ENCODE measurements around the gene METTL2A. TPM values are rescaled to one million over a fixed set of nuclear protein-coding genes. Genes with fewer than 3 reads are reported as not detected.
"Not testable (repeated sequence)": the region's sequence is repeated elsewhere in the genome, so short reads cannot be mapped to it uniquely, and the experiment has no call there.

METTL2A gene
- total RNA-seq, 4 donors from 2014 or later: 12.2 to 14.3 (median 13.5) TPM

GRCh38 chr17:62490990-62491389 is 67.3 kb downstream of the METTL2A start:
- H3K4me3 ChIP-seq; H3K9me3 ChIP-seq; DNase-seq (ENCODE audit: extremely low spot score); H3K27me3 ChIP-seq; intact Hi-C loops (cut with DNase I); H3K27ac ChIP-seq (replicated peaks in 1 of 4); H3K36me3 ChIP-seq: not testable (repeated sequence)
- peaks cover 0 to 38% (median 27%) of the 10 kb centered on the region in 4 donors for H3K4me1 ChIP-seq
- 56% methylated on average over 1 of the region's 1 CpG for WGBS

DNA sequence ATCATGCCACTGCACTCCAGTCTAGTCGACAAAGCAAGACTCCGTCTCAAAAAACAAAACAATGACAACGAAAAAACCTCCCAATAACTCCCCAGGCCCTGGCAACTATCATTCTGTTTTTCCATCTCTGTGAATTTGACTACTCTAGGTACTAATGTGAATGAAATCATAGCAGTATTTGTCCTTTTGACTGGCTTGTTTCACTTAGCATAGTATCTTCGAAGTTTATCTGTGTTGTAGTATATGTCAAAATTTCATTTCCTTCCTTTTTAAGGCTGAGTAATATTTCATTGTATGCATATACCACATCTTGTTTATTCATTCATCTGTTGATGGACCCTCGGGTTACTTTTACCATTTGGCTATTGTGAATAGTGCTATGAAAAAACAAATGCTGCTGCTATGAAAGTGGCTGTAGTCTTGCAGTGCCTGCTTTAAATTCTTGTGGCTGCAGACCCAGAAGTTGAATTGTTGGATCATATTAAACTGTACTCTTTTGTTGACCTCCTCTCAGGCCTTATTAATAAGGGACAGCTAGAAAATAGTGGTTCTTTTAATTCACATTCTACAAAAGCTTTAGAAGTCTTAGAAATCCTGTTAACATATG is 69.5 kb downstream of the METTL2A start:
- H3K9me3 ChIP-seq; intact Hi-C loops (cut with DNase I); H3K27ac ChIP-seq (replicated peaks in 1 of 4); H3K36me3 ChIP-seq; H3K4me3 ChIP-seq; H3K27me3 ChIP-seq; DNase-seq (ENCODE audit: extremely low spot score): not testable (repeated sequence)
- WGBS: 91% methylated on average over 5 of the region's 5 CpGs
- H3K4me1 ChIP-seq: peaks cover 0 to 26% (median 16%) of the 10 kb centered on the region in 4 donors

GRCh38 chr17:62494073-62494472 is 70.4 kb downstream of the METTL2A start:
- intact Hi-C loops (cut with DNase I): not testable (repeated sequence)

GRCh38 chr17:62496344-62496743 is 72.6 kb downstream of the METTL2A start:
- H3K9me3 ChIP-seq; intact Hi-C loops (cut with DNase I); H3K36me3 ChIP-seq; H3K27me3 ChIP-seq; H3K4me3 ChIP-seq; H3K27ac ChIP-seq (replicated peaks in 1 of 4); DNase-seq (ENCODE audit: extremely low spot score): not testable (repeated sequence)
- WGBS: 88% methylated on average over 4 of the region's 4 CpGs
- peaks cover 0 to 39% (median 26%) of the 10 kb centered on the region in 4 donors for H3K4me1 ChIP-seq

More at GRCh38 chr17:62494073-62494472, 70.4 kb downstream of the METTL2A start:
- WGBS: 94% methylated on average over 7 of the region's 7 CpGs
- H3K27me3 ChIP-seq; H3K4me3 ChIP-seq; H3K36me3 ChIP-seq; DNase-seq (ENCODE audit: extremely low spot score); H3K9me3 ChIP-seq; H3K27ac ChIP-seq (replicated peaks in 1 of 4): not testable (repeated sequence)
- H3K4me1 ChIP-seq: peaks cover 0 to 24% (median 18%) of the 10 kb centered on the region in 4 donors

- H3K4me3 ChIP-seq; H3K9me3 ChIP-seq; H3K36me3 ChIP-seq; intact Hi-C loops (cut with DNase I); H3K27ac ChIP-seq (replicated peaks in 1 of 4); DNase-seq (ENCODE audit: extremely low spot score); H3K27me3 ChIP-seq: not testable (repeated sequence)
- 94% methylated on average over 6 of the region's 8 CpGs for WGBS
- H3K4me1 ChIP-seq: peaks cover 0 to 26% (median 13%) of the 10 kb centered on the region in 4 donors
These were observed 75.1 kb downstream of the METTL2A start for GRCh38 chr17:62498796-62499195.

Small RNA genes within 50 kb of the gene (small RNA-seq; reads per million reads assigned to genes)
- 0 reads per million in 3 donors for gene RNU7-52P

Other genes with a start within 250 kb of the METTL2A start
- not detected for gene EFCAB3, start 43.3 kb upstream of the METTL2A start, total RNA-seq
- 10 to 100 TPM; 35.3 to 43.2 (median 38.3) TPM for gene TLK2, start 54.9 kb downstream of the METTL2A start, total RNA-seq
- gene MRC2, start 203.8 kb downstream of the METTL2A start, total RNA-seq: 10 to 100 TPM; 31.0 to 57.7 (median 40.4) TPM

All from esophagus muscularis mucosa (tissue), 4 donors.